GM18907 (cell line): ENCODE results near the gene DBP.
"Not testable (repeated sequence)": the region's sequence is repeated elsewhere in the genome, so short reads cannot be mapped to it uniquely, and the experiment has no call there.

Experiments used
- ATAC-seq: cut with Tn5 transposase; IDR thresholded peaks from one replicate; pipeline ENCODE4 v1.9.1; 2021; ENCODE audit warnings: mild to moderate bottlenecking, moderate library complexity; ENCODE audit not compliant: unreplicated experiment

DBP gene, protein sequence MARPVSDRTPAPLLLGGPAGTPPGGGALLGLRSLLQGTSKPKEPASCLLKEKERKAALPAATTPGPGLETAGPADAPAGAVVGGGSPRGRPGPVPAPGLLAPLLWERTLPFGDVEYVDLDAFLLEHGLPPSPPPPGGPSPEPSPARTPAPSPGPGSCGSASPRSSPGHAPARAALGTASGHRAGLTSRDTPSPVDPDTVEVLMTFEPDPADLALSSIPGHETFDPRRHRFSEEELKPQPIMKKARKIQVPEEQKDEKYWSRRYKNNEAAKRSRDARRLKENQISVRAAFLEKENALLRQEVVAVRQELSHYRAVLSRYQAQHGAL

GRCh38 chr19:48636859-48637448 is at the start of gene DBP:
DBP (minus strand) TSS chr19:48637379; CDS start chr19:48636994, 385 bp downstream.
- no peak for ATAC-seq

DNA sequence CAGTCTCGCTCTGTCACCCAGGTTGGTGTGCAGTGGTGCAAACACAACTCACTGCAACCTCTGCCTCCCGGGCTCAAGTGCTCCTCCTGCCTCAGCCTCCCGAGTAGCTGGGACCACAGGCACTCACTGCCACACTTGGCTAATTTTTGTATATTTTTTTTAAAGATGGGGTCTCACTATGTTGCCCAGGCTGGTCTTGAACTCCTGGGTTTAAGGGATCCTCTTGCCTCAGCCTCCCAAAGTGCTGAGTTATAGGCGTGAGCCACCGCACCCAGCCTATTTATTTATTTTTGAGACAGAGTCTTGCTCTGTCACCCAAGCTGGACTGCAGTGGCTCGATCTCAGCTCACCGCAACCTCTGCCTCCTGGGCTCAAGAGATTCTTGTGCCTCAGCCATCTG is 49.5 kb upstream of the DBP start:
- ATAC-seq, result not testable (repeated sequence)

GRCh38 chr19:48686088-48686487 is 48.9 kb upstream of the DBP start:
- ATAC-seq, result no peak

DNA sequence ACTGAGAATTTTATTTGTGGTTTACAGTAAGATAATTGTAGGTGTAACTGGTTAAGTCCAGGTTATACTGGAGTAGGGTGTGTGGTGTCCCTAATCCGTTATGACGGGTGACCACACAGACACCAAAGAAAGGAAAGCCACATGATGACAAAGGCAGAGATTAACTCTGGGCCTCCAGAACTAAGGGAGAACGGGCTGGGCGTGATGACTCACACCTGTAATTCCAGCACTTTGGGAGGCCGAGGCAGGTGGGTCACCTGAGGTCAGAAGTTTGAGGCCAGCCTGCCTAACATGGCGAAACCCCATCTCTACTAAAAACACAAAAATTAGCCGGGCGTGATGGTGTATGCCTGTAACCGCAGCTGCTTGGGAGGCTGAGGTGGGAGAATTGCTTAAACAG is 48.4 kb upstream of the DBP start:
- ATAC-seq, result no peak

GRCh38 chr19:48683349-48683748 is 46.2 kb upstream of the DBP start:
- no peak for ATAC-seq

DNA sequence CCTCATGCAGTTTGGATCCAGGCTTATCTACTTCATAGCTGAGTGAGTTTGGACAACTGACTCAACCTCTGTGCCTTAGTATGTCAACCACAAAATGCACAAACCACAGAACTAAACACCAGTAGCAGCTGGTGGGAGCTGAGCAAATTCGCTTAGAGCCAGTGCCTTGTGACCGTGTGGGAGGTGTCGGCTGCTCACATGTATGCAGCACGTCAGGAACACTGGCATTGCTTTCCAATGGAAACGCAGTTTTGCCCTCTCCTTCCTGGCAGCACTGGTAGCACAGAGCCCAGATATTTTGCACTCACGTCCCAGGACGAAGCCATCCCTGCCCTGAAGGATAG is 43.9 kb upstream of the DBP start:
- ATAC-seq, result no peak

DNA sequence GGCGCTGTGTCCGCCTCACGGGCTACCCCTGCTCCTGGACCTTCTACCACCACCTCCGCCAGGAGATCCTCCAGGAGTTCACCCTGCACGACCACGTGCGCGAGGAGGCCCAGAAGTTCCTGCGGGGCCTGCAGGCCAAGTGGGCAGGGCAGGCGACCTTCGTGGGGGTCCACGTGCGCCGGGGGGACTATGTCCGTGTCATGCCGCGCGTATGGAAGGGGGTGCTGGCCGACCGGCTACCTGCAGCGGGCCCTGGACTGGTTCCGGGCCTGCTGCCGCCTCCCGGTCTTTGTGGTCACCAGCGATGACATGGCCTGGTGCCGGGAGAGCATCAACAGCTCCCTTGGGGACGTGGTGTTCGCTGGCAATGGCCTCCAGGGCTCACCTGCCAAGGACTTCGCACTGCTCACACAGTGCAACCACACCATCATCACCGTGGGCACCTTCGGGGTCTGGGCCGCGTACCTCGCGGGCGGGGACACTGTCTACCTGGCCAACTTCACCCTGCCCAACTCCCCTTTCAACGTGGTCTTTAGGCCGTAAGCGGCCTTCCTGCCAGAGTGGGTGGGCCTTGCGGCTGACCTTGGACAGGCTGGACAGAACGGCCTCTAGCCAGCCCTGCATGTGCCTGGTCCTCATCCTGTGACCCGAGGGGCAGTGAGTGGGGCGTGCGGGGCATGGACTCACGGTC is 43.4 kb upstream of the DBP start:
- ATAC-seq, result no peak

GRCh38 chr19:48680006-48680405 is 42.8 kb upstream of the DBP start:
- ATAC-seq, result not testable (repeated sequence)

GRCh38 chr19:48678201-48678600 is 41.0 kb upstream of the DBP start:
- no peak for ATAC-seq

DNA sequence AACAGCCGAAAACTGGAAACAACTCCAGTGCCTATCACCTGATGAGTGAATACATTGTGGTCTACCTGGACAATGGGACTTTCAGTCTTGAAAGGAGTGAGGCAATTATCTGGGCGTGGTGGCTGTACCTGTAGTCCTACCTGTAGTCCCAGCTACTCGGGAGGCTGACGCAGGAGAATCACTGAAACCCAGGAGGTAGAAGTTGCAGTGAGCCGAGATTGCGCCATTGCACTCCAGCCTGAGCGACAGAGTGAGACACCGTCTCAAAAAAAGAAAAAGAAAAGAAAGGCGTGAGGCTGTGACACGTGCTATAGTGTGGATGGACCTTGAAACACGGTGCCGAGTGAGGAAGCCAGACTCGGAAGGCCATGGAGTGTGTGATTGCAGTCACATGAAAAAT is 39.7 kb upstream of the DBP start:
- ATAC-seq, result no peak

GRCh38 chr19:48676487-48676886 is 39.3 kb upstream of the DBP start:
- no peak for ATAC-seq

DNA sequence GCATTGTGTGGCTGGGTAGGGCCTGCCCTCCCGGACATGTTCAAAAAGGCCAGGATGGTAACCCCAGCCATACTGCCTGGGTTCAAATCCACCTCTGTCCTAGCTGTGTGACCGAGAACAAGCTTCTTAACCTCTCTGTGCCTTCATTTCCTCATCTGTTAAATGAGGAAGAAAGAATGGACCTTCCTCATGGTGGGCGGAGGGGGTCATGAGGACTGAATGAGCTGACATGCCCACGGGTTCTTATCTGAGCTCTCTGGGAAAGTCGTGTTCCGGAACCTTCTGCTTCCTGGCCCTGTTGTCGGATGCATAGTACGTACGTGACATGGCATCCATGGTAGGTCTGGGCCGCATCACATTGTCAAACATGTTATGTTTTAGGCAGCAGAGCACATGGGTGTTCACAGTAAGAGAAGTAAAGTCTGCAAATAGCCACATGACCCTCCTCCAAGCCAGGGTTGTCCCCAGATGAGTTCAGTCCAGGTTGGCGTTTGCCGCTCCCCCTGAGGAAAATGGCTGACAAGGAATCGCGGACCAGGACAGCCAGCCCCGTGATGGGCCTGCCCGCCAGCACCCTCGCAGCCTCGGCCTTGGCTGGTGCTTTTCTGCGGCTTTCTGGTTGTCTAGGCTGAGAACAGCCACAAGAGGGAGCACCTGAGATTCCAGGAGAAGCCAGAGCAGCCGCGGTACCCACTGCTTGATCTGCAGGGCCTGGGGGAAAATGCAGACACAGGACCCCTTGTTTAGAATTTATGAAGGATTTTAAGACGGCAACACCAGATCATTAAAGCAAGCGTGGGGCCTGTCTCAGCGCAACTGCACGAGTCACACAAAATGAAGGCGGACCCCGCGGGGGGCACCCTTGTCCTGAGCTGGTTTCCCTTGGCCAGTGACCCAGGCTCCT is 38.0 kb upstream of the DBP start:
- ATAC-seq, result no peak

DNA sequence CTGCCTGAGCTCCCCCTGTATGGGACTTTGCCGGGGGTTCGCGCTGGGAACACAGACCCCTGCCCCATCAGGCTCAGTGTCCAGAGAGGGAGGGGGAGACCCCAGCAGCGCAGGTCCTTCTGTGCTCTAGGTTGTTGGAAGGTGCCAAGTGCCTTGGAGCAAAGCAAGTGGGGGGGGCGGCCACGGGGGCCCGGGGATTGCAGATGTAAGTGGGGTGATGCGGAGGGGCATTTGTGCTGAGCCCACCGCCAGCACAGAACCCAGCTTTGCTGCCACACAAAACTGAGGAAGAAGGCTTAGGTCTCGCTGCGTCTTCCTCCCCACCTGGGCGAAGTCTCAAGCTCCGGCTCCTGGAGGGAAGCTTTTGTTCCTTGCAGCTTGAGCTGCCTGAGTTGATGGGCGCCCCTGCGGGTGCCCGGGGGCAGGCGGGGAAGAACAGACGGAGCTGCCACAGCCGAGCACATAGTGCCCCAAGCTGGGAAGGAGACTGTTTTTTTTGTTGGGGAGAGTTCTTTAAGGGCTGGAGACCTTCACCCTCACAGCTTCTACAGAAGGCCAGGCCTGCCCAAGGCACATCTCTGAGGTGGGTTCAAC is 37.1 kb upstream of the DBP start:
- no peak for ATAC-seq

DNA sequence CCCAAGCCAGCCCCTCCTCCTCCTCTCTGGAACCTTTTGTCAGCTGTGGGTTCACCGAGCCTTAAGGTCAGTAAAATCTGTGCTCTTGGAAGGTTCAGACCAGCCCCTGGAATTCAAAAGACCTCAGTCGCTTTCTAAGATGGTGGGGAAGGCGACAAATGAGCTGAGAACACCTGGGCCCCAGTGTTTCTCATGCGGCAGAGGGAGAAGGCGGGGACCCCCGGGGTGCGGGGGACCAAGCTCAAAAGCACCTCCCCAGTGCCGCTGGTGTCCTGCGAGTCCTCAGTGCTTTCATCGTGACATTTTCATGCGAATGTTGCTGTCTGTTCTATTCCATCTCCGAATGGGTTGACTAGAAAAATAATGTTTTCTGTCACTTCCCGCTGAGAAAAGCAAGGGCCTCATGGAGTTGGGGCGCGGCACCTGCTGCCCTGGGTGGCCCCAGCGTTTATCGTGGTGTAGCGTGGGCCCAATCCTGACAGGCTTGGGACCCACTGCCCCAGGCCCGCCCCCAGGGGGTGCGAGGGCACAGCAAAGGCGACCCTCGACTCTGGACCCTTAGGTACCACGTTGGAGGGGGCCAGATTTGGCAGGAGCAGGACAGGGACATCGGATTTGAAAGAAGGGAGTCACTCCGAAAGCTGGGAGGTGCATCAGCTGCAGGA is 36.4 kb upstream of the DBP start:
- ATAC-seq, result no peak

DNA sequence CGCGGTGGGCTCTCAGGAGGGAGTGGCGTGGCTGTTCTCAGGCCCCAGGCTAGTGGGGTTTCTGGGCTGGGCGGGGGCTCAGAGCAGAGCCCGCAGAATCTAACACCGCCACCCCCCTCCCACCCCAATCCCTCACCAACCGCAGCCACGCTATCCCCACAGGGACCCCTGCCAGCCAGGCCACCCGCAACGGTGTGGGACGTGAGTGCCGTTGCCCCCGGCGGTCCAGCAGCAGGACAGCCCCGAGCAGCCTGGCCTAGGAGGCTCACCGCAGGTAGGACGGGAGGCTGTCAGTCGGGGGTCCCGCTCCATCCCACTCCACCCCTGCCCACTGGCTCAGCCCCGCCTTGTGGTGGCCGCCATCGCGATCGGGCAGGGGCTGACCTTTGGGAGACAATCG is 35.8 kb upstream of the DBP start, which contains the start of gene NTN5:
NTN5 (minus strand) TSS at position 24 of the 400 bp plus-strand sequence. CDS start 2,031 bp downstream, outside the sequence.
- no peak for ATAC-seq

DNA sequence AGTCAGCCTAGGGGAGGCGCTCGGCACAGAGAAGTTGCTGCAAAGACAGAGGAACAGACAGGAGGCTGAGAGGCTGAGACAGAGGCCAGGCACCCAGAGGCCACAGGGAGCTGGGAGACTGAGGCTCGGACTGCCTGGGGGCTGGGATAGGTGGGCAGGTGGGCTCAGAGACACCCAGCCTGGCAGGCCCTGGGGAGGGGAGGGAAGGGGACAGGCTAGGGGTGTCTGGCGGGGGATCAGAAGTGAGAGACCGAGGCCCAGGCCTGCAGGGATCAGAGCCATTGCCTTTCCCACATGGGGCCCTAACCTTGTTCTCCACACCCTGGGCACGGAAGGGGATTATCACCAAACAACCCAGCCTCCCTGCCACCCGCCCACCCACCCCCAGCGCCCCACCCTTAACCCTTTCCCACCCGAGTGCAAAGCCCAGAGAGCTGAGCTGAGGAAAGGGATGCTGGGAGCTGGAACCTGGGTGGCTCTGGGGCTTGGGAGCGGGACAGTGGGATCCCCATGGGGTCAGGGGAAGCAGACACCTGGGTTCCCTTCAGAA is 34.3 kb upstream of the DBP start:
- ATAC-seq, result no peak

DNA sequence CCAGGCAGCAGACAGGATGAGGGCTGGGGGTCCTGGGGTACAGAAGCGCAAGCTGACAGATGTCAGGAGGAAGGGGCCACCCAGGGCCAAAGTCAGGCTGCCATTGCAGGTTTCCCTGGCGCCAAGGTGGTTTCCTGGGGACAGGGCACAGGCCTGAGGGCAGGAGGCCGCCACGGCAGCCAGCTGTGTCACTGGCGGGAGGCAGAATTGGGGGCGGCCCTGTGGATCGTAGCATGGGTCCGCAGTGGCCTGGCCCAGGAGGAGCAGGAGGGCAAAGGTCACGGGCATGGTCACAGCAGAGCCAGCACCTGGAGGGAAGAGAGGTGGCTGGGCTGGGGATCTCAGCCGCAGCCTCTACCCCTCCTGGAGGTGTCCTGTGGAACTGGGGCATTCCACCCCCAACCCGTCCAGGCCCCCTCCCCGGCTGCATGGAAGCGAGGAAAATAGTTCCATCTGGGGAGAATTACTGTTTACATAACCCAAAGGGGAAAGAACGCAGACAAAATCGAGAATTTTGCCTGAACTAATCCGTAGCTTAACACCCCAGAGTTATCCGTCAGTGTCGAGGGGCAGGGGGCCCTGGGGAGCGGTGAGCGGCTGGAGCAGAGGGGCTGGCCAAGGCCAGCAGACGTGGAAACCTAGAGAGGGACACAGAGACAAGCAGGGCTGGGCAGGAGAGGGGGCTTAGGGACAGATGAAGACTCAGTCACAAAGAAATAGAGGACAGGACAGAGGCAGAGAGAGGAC is 33.7 kb upstream of the DBP start:
- no peak for ATAC-seq

DNA sequence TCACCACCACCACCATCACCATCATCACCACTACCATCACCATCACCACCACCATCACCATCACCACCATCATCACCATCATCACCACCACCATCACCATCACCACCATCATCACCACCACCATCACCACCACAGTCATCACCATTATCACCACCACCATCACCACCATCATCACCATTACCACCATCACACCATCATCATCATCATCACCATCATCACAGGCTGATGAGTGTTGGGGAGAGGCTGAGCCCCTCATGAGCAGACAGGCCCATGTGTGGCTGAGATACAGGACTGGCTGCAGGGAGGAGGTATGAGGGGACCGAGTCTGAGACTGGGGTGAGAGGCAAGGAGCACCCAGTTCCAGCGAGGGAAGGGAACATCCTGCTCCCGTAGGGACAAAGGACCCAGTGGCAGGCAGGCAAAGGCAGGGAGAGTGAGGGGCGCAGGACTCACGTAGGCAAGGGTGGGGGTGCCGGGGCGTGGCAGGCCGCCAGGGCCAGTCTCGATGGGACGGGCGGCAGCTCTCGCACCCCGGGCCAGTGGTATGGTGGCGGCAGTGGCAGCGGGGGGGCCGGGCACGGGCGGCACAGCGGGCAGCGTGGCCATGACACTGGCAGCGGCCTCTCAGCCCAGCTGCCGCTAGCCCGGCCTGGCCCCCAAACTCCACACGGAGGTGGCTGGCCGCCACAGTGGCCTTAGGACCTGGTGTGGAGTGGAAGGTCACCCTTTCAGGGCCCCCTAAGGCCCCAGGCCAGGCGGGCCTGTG is 32.9 kb upstream of the DBP start:
- no peak for ATAC-seq
